HT-29 (cell line): ENCODE results near the gene TM4SF4. TPM values are rescaled to one million over a fixed set of nuclear protein-coding genes. Genes with fewer than 3 reads are reported as not detected.

Source experiments
- DNase-seq: peaks from one replicate; pipeline ENCODE4 v3.0.0-alpha.2; 2015; ENCODE audit warnings: low spot score
- small RNA-seq: library from RNA; depleted of rRNA; stranded (forward); fragments of <200 nt; gene quantifications from one replicate; pipeline ENCODE3, GENCODE V24; 2014
- total RNA-seq: library from RNA; depleted of rRNA; stranded (reverse); fragments of >200 nt; shearing (Covaris generic); gene quantifications from 2 replicates; pipeline ENCODE4 v1.2.3, GENCODE V29; 2014; rRNA removed

Gene TM4SF4
- total RNA-seq, 1 experiment from 2014 or later = 981 TPM

GRCh38 chr3:149548669-149549065 is 74.2 kb downstream of the TM4SF4 start:
- DNase-seq = no peak

- no peak for DNase-seq
Measured at GRCh38 chr3:149551500-149551899, 77.0 kb downstream of the TM4SF4 start.

GRCh38 chr3:149552700-149553099 is 78.2 kb downstream of the TM4SF4 start:
- no peak for DNase-seq

Small RNA genes lying within 50 kb of the gene (small RNA-seq; reads per million reads assigned to genes)
- not detected for gene AC108751.2
- not detected for gene RNU6-1098P

Other genes with a start within 250 kb of the TM4SF4 start
- 0.29 TPM in 1 of 2 replicates, not detected in the other for gene TM4SF18, start 141.1 kb upstream of the TM4SF4 start, total RNA-seq
- gene TM4SF1, start 97.0 kb upstream of the TM4SF4 start, total RNA-seq = 348 and 369 TPM in 2 replicates
- 3.2 and 4.2 TPM in 2 replicates for gene WWTR1, start 183.3 kb downstream of the TM4SF4 start, total RNA-seq